Kidney (tissue), 14 donors: Measurements from ENCODE around the gene MED17. TPM values are rescaled to one million over a fixed set of nuclear protein-coding genes. Genes with fewer than 3 reads are reported as not detected.
"Not testable (repeated sequence)": the region's sequence is repeated elsewhere in the genome, so short reads cannot be mapped to it uniquely, and the experiment has no call there.

ENCODE experiments used
- DNase-seq, 5 donors: peaks; one replicate each; pipeline ENCODE4 v3.0.0-alpha.2; 2013 to 2020
- FAIRE-seq: peaks from 2 replicates; lab custom pipeline; 2012; peaks lifted over from hg19 to GRCh38; lab: Jason Lieb, UNC
- H3K27ac ChIP-seq, 2 donors: one replicate each; pipeline ENCODE4 v1.7.0; 2013; ENCODE audit warnings: low read depth in 2 of 2, low read length in 2 of 2, inconsistent platforms in 1 of 2
- H3K27me3 ChIP-seq: one replicate; pipeline ENCODE4 v1.7.1; 2013; ENCODE audit warnings: low read length, inconsistent platforms; ENCODE audit not compliant: control insufficient read depth, insufficient read depth
- H3K36me3 ChIP-seq, 3 donors: one replicate each; pipeline versions ENCODE4 v1.7.0 to v1.7.1; 2013; ENCODE audit warnings: low read length in 3 of 3, control low read depth in 1 of 3, inconsistent platforms in 1 of 3; ENCODE audit not compliant: insufficient read depth in 3 of 3, control insufficient read depth in 2 of 3
- H3K4me1 ChIP-seq, 3 donors: one replicate each; pipeline versions ENCODE4 v1.7.0 to v1.7.1; 2013; ENCODE audit warnings: low read length in 3 of 3, inconsistent platforms in 1 of 3, low read depth in 1 of 3; ENCODE audit not compliant: control insufficient read depth in 2 of 3, insufficient read depth in 2 of 3
- H3K4me3 ChIP-seq, 3 donors: one replicate each; pipeline versions ENCODE4 v1.7.0 to v1.8.1; 2013; ENCODE audit warnings: low read length in 3 of 3, control low read depth in 1 of 3, inconsistent platforms in 1 of 3
- H3K9ac ChIP-seq, 3 donors: one replicate each; pipeline versions ENCODE4 v1.7.0 to v1.7.1; 2013; ENCODE audit warnings: low read length in 3 of 3, control low read depth in 1 of 3, inconsistent platforms in 1 of 3
- H3K9me3 ChIP-seq, 3 donors: one replicate each; pipeline versions ENCODE4 v1.7.0 to v1.7.1; 2013; ENCODE audit warnings: low read length in 3 of 3, control low read depth in 1 of 3, inconsistent platforms in 1 of 3; ENCODE audit not compliant: control insufficient read depth in 2 of 3, insufficient read depth in 1 of 3
- intact Hi-C: fragments of 100-400 bp; cut with DNase I; formaldehyde crosslinking; loops from one replicate; pipeline ENCODE4 v1.11.1; 2022
- polyA plus RNA-seq: library from polyadenylated mRNA; stranded (reverse); fragments of 350-450 nt; fragmentation: Illumina TruSeq; extraction: RNeasy Lipid Tissue Mini Kit (QIAGEN cat#74804); gene quantifications from one replicate; pipeline ENCODE4 v1.2.3, GENCODE V29; 2014; ENCODE audit warnings: low read depth, low replicate concordance; ENCODE audit not compliant: insufficient read depth
- total RNA-seq: library from RNA; stranded (reverse); fragmentation: NEBNext Ultra II Directional; extraction: Animal tissue kit (Norgen Biotek cat#: 25700); gene quantifications from one replicate; pipeline ENCODE4 v1.2.1, GENCODE V29; 2021
- TF ChIP-seq, protein P1 (sequence below): IDR thresholded peaks from 3 replicates; pipeline ENCODE4 v1.5.1; 2012; ENCODE audit warnings: mild to moderate bottlenecking, moderate library complexity, borderline replicate concordance; ENCODE audit not compliant: insufficient read depth; ENCODE audit errors: extremely low read depth
- donor health status: control.
- donor health status: control.
- donor health status: control.
- donor health status: control.
- donor health status: control.
- donor health status: DM: yes; HTN: yes; CAD: no.
- donor health status: Normal renal cell carcinoma (clear cell type).

MED17 gene
- total and polyA plus RNA-seq, 2 donors from 2014 or later, result 11.7 to 35.4 TPM

DNA sequence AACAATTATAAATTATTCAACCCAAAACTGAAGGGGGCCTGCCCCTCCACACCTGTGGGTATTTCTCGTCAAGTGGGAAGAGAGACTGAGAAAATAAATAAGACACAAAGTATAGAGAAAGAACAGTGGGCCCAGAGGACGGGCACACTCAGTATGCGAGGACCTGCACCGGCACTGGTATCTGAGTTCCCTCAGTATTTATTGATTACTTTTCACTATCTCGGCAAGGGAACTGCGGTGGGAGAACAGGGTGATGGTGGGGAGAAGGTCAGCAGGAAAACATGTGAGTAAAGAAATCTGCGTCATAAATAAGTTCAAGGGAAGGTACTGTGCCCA is 39.4 kb upstream of the MED17 start:
- intact Hi-C loops, result no loop called here
- Histone ChIP-seq H3K27ac (peak overlapping the region; percentile 26 to 32), H3K4me1 (peaks cover 0 to 8% (median 8%) of the 10 kb centered on the region in 3 donors), H3K9ac (peak overlapping the region in 1 of 3 donors; percentile 56), H3K4me3 (peak overlapping the region in 2 of 3 donors; percentile 9 to 61), H3K27me3 (no peaks in the 10 kb centered on the region), H3K36me3 (peaks cover 0 to 6% (median 2%) of the 10 kb centered on the region in 3 donors), H3K9me3 (no peaks in the 10 kb centered on the region)
- TF ChIP-seq, protein P1, sequence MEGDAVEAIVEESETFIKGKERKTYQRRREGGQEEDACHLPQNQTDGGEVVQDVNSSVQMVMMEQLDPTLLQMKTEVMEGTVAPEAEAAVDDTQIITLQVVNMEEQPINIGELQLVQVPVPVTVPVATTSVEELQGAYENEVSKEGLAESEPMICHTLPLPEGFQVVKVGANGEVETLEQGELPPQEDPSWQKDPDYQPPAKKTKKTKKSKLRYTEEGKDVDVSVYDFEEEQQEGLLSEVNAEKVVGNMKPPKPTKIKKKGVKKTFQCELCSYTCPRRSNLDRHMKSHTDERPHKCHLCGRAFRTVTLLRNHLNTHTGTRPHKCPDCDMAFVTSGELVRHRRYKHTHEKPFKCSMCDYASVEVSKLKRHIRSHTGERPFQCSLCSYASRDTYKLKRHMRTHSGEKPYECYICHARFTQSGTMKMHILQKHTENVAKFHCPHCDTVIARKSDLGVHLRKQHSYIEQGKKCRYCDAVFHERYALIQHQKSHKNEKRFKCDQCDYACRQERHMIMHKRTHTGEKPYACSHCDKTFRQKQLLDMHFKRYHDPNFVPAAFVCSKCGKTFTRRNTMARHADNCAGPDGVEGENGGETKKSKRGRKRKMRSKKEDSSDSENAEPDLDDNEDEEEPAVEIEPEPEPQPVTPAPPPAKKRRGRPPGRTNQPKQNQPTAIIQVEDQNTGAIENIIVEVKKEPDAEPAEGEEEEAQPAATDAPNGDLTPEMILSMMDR, result no peak
- FAIRE-seq (no peak), DNase-seq (no peak)

GRCh38 chr11:93745005-93745755 is 38.9 kb upstream of the MED17 start:
- peak overlapping the region in 2 of 3 donors; percentile 9 to 61 for H3K4me3 ChIP-seq

GRCh38 chr11:93746101-93746500 is 38.0 kb upstream of the MED17 start:
- Histone ChIP-seq H3K27ac (peak overlapping the region; percentile 23 to 25), H3K27me3 (no peaks in the 10 kb centered on the region), H3K36me3 (peaks cover 0 to 9% (median 2%) of the 10 kb centered on the region in 3 donors), H3K9ac (peak overlapping the region in 2 of 3 donors; percentile 9 to 27), H3K4me1 (peaks cover 0 to 7% (median 5%) of the 10 kb centered on the region in 3 donors), H3K9me3 (no peaks in the 10 kb centered on the region), H3K4me3 (peak overlapping the region; percentile 37 to 65 (median 61))
- FAIRE-seq (no peak), DNase-seq (peak in 2 of 5 donors; percentile 34 to 57)
- intact Hi-C loops, result no loop called here
- TF ChIP-seq, protein P1, result no peak

More at GRCh38 chr11:93745005-93745755, 38.9 kb upstream of the MED17 start:
- intact Hi-C loops, H3K36me3 ChIP-seq, H3K9me3 ChIP-seq, FAIRE-seq, H3K27me3 ChIP-seq, H3K4me1 ChIP-seq: not testable (repeated sequence)
- H3K9ac ChIP-seq, result peak overlapping the region in 1 of 3 donors; percentile 56
- peak in 1 of 5 donors; percentile 13 for DNase-seq
- H3K27ac ChIP-seq, result peak overlapping the region; percentile 26 to 32

DNA sequence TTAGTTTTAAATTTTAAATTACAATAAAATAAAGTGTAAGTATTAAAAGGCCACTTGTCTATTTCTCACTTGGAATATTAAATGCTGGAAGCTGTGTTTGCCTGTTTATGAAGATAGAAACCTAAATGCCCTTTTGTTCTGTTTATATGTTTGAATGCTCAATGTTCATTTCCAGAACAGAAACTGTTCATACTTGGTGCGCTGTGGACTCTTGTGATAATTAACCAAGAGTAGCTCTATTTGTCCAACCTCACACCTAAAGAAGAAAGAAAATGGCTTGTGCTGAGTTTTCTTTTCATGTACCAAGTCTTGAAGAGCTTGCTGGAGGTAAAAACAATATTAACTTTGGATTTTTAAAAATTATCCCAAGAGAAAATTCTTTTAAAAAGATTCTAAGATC is 37.0 kb upstream of the MED17 start:
- peaks cover 0 to 7% (median 5%) of the 10 kb centered on the region in 3 donors for H3K4me1 ChIP-seq
- TF ChIP-seq, protein P1, result no peak
- no peaks in the 10 kb centered on the region for H3K9me3 ChIP-seq
- H3K4me3 ChIP-seq, result peak overlapping the region; percentile 16 to 65 (median 61)
- no peak for DNase-seq
- H3K9ac ChIP-seq, result peak overlapping the region in 1 of 3 donors; percentile 52
- no peaks in the 10 kb centered on the region for H3K27me3 ChIP-seq
- peak overlapping the region; percentile 23 to 55 for H3K27ac ChIP-seq
- FAIRE-seq, result no peak
- intact Hi-C loops, result no loop called here
- peaks cover 0 to 9% (median 2%) of the 10 kb centered on the region in 3 donors for H3K36me3 ChIP-seq
